SK-N-MC (cell line): Measurements from ENCODE around the gene INO80B.

Experiments
- EZH2 ChIP-seq: fragments of 200-600 bp; sonication (generic); IDR thresholded peaks from one replicate; pipeline ENCODE4 v1.6.1; 2017; ENCODE audit warnings: antibody characterized with exemption
- FOXP2 ChIP-seq: optimal IDR thresholded peaks from 2 replicates; pipeline ENCODE3; 2011; ENCODE audit warnings: mild to moderate bottlenecking, moderate library complexity; ENCODE audit not compliant: insufficient read depth; ENCODE audit errors: extremely low read length, control extremely low read depth
- POLR2AphosphoS5 ChIP-seq: IDR thresholded peaks from 2 replicates; pipeline ENCODE4 v1.6.1; 2012; ENCODE audit warnings: mild to moderate bottlenecking, low read depth, low read length, borderline replicate concordance

DNA sequence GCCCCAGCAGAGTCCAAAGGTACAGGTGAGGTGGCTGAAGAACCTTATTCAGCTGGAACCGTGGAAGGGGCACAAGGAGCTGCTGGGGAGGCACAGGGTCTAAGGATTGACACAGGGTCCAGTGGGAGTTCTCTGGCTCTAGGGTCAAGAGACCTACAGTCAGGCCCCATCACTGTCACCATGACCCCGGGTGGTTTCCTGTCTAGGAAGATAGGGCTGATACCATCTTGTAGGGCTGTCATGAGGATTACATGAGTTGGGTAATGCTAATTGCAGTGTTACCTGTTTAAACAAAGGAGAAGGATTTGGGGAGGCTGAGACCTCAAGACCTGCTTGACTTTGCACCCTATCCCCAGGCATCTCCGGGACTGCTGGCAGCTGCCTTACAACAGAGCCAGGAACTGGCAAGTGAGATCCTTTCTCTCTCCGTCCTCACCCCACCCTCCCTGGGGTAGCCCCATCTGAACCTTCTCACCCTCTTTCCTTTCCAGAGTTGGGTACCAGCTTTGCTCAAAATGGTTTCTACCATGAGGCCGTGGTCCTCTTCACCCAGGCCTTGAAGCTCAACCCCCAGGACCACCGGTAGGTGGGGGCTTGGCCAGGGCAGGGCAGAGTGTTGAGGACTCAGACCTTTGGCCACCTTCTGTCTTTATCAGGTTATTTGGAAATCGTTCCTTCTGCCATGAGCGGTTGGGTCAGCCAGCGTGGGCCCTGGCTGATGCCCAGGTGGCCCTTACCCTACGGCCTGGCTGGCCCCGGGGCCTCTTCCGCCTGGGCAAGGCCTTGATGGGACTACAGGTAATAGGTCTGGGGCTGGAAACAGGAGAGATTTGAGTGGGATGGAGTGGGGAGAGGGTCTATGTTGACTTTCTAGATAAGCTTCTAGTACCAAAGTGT, 37.0 kb downstream of the INO80B start:
- TF ChIP-seq EZH2 = no peak
- no peak for TF ChIP-seq POLR2AphosphoS5
- no peak for TF ChIP-seq FOXP2
